Peyer's patch (tissue), 4 donors: ENCODE measurements around the gene VANGL1.

Experiments used
- POLR2A ChIP-seq, 2 donors: fragments of 450-650 bp; IDR thresholded peaks; one replicate each; pipeline ENCODE4 v1.5.1; 2017; ENCODE audit warnings: antibody characterized with exemption in 2 of 2, mild to moderate bottlenecking in 2 of 2, moderate library complexity in 2 of 2
- TF ChIP-seq, protein P1 (sequence below), 6 experiments: fragments of 450-650 bp in 4 of 6; fragments of 200-600 bp in 2 of 6; sonication (generic) in 1 of 6; IDR thresholded peaks; one replicate each; pipeline ENCODE4 v1.5.1; 2017 to 2019; ENCODE audit warnings: antibody characterized with exemption in 6 of 6, mild to moderate bottlenecking in 3 of 6, moderate library complexity in 1 of 6

DNA sequence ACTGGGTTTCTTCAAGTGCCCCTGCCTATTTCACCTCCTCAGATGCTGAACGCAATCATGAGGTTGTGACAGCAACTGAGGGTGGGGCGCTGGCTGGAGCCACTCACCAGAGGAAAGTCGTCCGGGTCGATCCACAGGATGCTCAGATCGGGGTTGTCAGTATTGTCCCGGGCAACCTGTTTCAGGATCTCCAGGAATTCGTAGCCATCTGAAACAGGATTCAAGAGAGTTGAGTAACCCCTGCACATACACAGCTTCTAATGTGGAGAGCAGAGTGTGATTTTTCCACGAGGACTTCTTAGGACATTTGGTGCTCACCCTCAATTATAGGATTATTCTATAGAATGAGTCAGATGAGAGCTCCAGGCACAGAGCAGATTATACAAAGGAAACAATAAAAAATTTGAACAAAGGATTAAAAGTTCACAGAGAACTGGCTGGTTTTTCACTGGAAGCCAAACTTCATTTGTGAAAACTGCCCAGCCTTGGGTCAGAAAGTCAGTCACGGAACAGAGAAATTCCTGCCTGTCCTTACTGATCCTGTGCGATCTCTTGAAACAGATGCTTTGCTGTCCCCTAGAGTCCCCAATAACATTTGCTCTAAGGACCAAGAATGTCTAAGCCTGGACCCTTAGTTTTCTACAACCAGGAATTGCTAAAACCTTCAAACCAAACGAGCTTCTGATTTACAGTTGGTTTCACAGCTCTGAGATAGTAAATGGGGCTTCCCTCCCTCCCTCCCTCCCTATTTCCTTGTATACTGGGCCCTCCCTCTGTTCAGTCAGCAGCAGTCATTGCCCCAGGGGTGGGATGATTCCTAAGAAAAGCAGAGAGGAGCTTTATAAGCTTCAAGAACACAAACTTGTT is 63.5 kb downstream of the VANGL1 start:
- TF ChIP-seq, protein P1, sequence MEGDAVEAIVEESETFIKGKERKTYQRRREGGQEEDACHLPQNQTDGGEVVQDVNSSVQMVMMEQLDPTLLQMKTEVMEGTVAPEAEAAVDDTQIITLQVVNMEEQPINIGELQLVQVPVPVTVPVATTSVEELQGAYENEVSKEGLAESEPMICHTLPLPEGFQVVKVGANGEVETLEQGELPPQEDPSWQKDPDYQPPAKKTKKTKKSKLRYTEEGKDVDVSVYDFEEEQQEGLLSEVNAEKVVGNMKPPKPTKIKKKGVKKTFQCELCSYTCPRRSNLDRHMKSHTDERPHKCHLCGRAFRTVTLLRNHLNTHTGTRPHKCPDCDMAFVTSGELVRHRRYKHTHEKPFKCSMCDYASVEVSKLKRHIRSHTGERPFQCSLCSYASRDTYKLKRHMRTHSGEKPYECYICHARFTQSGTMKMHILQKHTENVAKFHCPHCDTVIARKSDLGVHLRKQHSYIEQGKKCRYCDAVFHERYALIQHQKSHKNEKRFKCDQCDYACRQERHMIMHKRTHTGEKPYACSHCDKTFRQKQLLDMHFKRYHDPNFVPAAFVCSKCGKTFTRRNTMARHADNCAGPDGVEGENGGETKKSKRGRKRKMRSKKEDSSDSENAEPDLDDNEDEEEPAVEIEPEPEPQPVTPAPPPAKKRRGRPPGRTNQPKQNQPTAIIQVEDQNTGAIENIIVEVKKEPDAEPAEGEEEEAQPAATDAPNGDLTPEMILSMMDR (IDR thresholded peaks at IDR 0.05) = no peak
- TF ChIP-seq POLR2A (IDR thresholded peaks at IDR 0.05) = no peak
